Prostate gland (tissue), 2 donors: ENCODE results near the gene SETD2. TPM values are rescaled to one million over a fixed set of nuclear protein-coding genes. Genes with fewer than 3 reads are reported as not detected.

Experiments used
- DNase-seq: peaks from one replicate; pipeline ENCODE4 v3.0.0-alpha.2; 2019; ENCODE audit warnings: low spot score
- H3K27ac ChIP-seq, 2 donors: fragments of 200-600 bp; sonication (generic); 2 replicates each; pipeline ENCODE4 v1.5.1; 2017 to 2019
- H3K27me3 ChIP-seq: fragments of 200-600 bp; sonication (generic); replicated peaks from 2 replicates; pipeline ENCODE4 v1.5.1; 2019; ENCODE audit not compliant: insufficient read depth
- H3K36me3 ChIP-seq, 2 donors: fragments of 200-600 bp; sonication (generic); 1 replicate in 1 of 2; 2 replicates in 1 of 2; pipeline versions ENCODE4 v1.5.1 to v1.8.1; 2017 to 2019
- H3K4me1 ChIP-seq: fragments of 200-600 bp; sonication (generic); replicated peaks from 2 replicates; pipeline ENCODE4 v1.5.1; 2019
- H3K4me3 ChIP-seq, 2 donors: fragments of 200-600 bp; sonication (generic); 2 replicates each; pipeline ENCODE4 v1.5.1; 2017 to 2019
- H3K9me3 ChIP-seq: fragments of 200-600 bp; sonication (generic); 2 replicates; pipeline ENCODE4 v1.5.1; 2017
- POLR2A ChIP-seq: fragments of 450-650 bp; IDR thresholded peaks from one replicate; pipeline ENCODE4 v1.6.1; 2016; ENCODE audit warnings: antibody characterized with exemption, mild to moderate bottlenecking
- POLR2AphosphoS5 ChIP-seq: sonication (generic); formaldehyde crosslinking; IDR thresholded peaks from one replicate; pipeline ENCODE4 v1.6.1; 2017; ENCODE audit warnings: antibody characterized with exemption
- WGBS: methylation state at CpG from one replicate; pipeline ENCODE4 v1.1.5; 2018; 5-methylcytosine and 5-hydroxymethylcytosine counted together
- intact Hi-C: fragments of 100-400 bp; cut with DNase I; formaldehyde crosslinking; loops from one replicate; pipeline ENCODE4 v1.14.2; 2022
- total RNA-seq, 2 donors: library from RNA; depleted of rRNA; stranded (reverse); fragments of >200 nt; gene quantifications; one replicate each; pipeline ENCODE4 v1.1.0, GENCODE V29; 2016
- TF ChIP-seq, protein P1 (sequence below), 4 experiments: fragments of 200-600 bp in 2 of 4; fragments of 450-650 bp in 2 of 4; sonication (generic) in 2 of 4; IDR thresholded peaks; 1 replicate in 3 of 4; 2 replicates in 1 of 4; pipeline ENCODE4 v1.5.1; 2016 to 2019; ENCODE audit warnings: antibody characterized with exemption in 4 of 4, mild to moderate bottlenecking in 2 of 4, moderate library complexity in 2 of 4

SETD2 gene
- total RNA-seq, 2 donors from 2014 or later = 49.8 to 56.2 TPM

DNA sequence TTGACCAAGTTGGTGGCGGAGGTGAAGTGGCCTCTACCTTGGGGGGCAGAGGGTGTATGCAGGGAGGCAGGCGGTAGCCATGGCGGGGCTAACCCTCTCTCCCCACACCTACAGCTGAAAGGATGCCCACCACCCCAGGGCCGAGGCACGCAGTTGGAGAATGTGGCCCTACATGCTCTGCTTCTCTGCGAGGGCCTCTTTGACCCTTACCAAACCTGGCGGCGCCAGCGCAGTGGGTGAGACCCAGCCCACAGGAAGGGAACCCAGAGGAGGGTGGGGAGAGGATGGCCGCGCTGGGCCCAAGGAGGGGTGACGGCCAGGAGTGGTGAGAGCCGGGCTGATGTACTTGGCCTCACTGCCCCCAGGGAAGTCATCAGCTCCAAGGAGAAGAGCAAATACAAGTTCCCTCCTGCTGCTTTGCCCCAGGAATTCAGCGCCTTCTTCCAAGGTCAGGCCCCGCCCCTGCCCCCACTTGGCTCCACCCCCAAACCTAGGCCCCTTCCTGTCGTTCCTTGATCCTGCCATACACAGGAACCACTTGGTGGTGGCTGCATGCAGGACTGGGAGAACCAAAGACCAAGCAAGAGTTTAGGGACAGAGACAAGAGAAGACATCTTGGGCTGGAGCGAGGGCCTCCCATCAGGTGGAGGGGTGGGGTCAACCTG lies 174.6 kb downstream of the SETD2 start:
- no peak overlapping the region for H3K27ac ChIP-seq
- H3K36me3 ChIP-seq = no peaks in the 10 kb centered on the region
- intact Hi-C loops = no loop called here
- H3K27me3 ChIP-seq = no peaks in the 10 kb centered on the region
- DNase-seq = no peak
- no peaks in the 10 kb centered on the region for H3K9me3 ChIP-seq
- no peaks in the 10 kb centered on the region for H3K4me1 ChIP-seq
- H3K4me3 ChIP-seq = no peak overlapping the region
- WGBS = 81% methylated on average over 17 of the region's 17 CpGs
- TF ChIP-seq POLR2A = no peak
- TF ChIP-seq, protein P1, sequence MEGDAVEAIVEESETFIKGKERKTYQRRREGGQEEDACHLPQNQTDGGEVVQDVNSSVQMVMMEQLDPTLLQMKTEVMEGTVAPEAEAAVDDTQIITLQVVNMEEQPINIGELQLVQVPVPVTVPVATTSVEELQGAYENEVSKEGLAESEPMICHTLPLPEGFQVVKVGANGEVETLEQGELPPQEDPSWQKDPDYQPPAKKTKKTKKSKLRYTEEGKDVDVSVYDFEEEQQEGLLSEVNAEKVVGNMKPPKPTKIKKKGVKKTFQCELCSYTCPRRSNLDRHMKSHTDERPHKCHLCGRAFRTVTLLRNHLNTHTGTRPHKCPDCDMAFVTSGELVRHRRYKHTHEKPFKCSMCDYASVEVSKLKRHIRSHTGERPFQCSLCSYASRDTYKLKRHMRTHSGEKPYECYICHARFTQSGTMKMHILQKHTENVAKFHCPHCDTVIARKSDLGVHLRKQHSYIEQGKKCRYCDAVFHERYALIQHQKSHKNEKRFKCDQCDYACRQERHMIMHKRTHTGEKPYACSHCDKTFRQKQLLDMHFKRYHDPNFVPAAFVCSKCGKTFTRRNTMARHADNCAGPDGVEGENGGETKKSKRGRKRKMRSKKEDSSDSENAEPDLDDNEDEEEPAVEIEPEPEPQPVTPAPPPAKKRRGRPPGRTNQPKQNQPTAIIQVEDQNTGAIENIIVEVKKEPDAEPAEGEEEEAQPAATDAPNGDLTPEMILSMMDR (IDR thresholded peaks at IDR 0.05) = no peak
- no peak for TF ChIP-seq POLR2AphosphoS5

DNA sequence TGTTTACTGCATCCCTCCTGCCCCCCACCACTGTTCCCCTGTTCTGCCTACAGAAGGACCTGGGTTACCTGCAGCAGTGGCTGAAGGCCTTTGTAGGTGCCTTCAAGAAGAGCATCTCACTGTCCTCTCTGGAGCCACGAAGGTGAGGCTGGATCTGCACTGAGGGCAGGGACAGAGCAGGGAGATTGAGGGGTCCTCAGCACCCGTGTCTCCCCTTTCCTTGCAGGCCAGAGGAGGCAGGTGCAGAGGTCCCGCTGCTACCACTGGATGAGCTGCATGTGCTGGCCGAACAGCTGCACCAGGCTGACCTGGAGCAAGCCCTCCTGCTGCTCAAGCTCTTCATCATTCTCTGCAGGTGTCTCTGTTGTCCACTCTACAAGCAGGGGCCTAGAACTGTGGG lies 175.3 kb downstream of the SETD2 start:
- Histone ChIP-seq H3K4me3 (no peak overlapping the region), H3K27me3 (no peaks in the 10 kb centered on the region), H3K9me3 (no peaks in the 10 kb centered on the region), H3K4me1 (no peaks in the 10 kb centered on the region), H3K36me3 (no peaks in the 10 kb centered on the region), H3K27ac (no peak overlapping the region)
- no peak for TF ChIP-seq POLR2AphosphoS5
- TF ChIP-seq POLR2A = no peak
- TF ChIP-seq, protein P1 (IDR thresholded peaks at IDR 0.05) = no peak
- intact Hi-C loops = no loop called here
- DNase-seq = no peak
- 90% methylated on average over 4 of the region's 4 CpGs for WGBS

DNA sequence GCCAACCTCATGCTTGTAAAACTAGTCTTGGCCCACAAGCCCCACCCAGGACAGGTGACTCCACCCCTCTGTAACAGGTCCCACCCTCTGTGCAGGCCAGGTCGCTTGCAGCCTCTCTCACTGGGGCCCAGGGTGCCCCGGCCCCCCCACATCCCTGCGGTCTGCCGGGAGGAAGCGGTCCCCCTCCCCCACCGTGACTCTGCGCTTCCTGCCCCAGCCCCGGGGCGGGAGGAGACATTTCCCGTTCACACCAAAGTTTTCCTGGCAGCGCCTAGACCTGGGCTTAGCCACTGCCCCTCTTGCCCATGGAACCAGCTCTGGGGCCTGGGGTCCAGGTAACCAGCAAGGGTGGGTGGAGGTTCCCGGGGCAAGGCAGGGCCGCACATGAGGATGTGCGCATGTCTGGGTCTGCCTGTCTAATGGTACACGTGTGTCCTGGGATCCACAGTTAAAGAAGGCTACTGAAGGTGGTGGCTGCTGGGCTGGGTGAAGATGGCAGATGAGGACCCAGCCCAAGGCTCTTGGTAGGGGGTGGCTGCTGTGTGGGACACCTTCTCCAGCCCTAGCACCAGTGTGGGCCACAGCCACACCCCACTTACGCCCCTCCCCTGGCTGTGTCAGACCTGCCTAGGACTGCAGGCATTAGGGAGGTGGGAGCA lies 176.0 kb downstream of the SETD2 start:
- H3K27ac ChIP-seq = no peak overlapping the region

DNA sequence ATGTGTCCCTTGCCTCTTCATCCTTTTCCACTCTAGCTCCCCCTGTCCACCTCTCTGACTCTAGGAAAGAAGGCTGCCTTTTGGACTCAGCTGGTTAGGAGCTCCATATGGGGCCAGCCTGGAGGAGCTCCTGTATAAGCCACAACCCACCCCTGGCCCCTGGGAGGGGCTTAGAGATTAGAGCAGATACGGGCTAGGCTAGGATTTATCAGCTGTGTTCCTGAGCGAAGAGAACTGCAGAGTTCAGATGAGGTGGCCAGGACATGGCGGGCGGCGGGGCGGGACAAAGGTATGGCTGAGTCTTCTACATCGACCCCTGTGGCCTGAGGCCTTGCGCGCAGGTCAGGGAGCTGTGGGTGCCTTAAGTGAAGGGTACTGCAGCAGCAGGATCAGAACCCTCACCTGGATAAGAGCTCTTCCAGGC lies 176.6 kb downstream of the SETD2 start:
- Histone ChIP-seq H3K36me3 (no peaks in the 10 kb centered on the region), H3K4me3 (no peak overlapping the region), H3K4me1 (peaks cover 5% of the 10 kb centered on the region), H3K27ac (no peak overlapping the region), H3K9me3 (no peaks in the 10 kb centered on the region), H3K27me3 (no peaks in the 10 kb centered on the region)
- TF ChIP-seq POLR2A = no peak
- TF ChIP-seq POLR2AphosphoS5 = no peak
- intact Hi-C loops = no loop called here
- WGBS = 86% methylated on average over 9 of the region's 9 CpGs
- no peak for DNase-seq

More for the DNA sequence above, 176.0 kb downstream of the SETD2 start:
- TF ChIP-seq POLR2AphosphoS5 = peak; percentile 19
- TF ChIP-seq, protein P1 (IDR thresholded peaks at IDR 0.05) = no peak
- intact Hi-C loops = no loop called here
- Histone ChIP-seq H3K9me3 (no peaks in the 10 kb centered on the region), H3K27me3 (no peaks in the 10 kb centered on the region), H3K4me1 (no peaks in the 10 kb centered on the region), H3K4me3 (no peak overlapping the region), H3K36me3 (no peaks in the 10 kb centered on the region)
- DNase-seq = no peak
- 59% methylated on average over 16 of the region's 16 CpGs for WGBS

DNA sequence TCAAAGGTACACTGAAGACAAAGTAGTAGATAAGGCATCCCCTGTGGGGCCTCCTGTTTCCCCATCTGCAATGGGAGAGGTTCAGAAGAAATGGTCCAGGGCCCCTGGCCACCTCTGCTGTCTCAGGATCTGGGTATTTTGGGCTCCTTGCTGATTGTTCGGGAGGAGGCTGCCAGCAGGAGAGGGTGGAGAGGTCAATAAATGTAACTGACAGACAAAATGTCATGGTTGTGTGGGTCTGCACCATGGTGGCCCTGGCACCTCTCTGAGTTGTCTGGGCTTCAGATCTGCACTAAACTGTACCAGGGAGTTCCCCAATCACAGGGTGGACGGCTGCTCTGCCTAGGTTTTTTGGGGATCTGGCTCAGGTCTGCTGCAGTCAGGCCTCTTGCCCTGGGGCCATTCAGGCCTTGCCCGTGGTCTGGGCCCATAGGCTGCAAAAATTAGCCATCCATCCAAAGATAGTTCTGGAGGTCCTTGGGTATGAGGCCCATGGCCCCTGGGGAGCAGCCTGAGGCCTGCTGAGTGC lies 177.1 kb downstream of the SETD2 start:
- no peaks in the 10 kb centered on the region for H3K27me3 ChIP-seq
- TF ChIP-seq, protein P1 (IDR thresholded peaks at IDR 0.05) = no peak
- TF ChIP-seq POLR2A (no peak), POLR2AphosphoS5 (no peak)
- H3K9me3 ChIP-seq = no peaks in the 10 kb centered on the region
- H3K27ac ChIP-seq = no peak overlapping the region
- peaks cover 7% of the 10 kb centered on the region for H3K4me1 ChIP-seq
- WGBS = 72% methylated on average over 3 of the region's 3 CpGs
- no peak overlapping the region for H3K4me3 ChIP-seq
- intact Hi-C loops = no loop called here
- DNase-seq = no peak
- H3K36me3 ChIP-seq = no peaks in the 10 kb centered on the region
